Cardiac fibroblast (primary cell): ENCODE results near the gene DTD1.

Experiments used
- DNase-seq, 2 donors: peaks; one replicate each; pipeline versions ENCODE4 v3.0.0 to v3.0.0-alpha.2; 2010; ENCODE audit warnings: low read depth in 2 of 2
- H3K4me3 ChIP-seq, 2 donors: replicated peaks in 1 of 2; 1 replicate in 1 of 2; 2 replicates in 1 of 2; pipeline ENCODE4 v1.5.1; 2011; ENCODE audit warnings: low read depth in 2 of 2, low read length in 2 of 2, mild to moderate bottlenecking in 2 of 2, moderate library complexity in 1 of 2
- TF ChIP-seq, protein P1 (sequence below): IDR thresholded peaks from one replicate; pipeline ENCODE4 v1.5.1; 2011; ENCODE audit warnings: low read depth, mild to moderate bottlenecking, low read length, inconsistent platforms

Gene DTD1

DNA sequence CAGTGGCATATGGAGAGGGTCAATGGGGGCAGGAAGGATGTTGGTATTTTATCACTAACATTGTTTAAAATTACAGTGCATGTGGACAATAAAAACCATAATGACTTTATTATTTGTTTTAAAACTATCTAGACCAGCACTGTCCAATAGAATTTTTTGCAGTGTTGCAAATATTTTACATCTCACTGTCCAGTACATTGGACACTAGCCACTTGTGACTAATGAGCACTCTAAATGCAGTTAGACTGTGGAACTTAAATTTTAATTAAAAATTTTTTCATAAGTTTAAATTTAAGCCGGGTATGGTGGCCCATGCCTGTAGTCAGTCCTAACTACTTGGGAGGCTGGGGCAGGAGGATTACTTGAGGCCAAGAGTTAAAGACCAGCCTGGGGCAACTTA is 101.7 kb downstream of the DTD1 start:
- H3K4me3 ChIP-seq: no peak overlapping the region
- DNase-seq: no peak
- TF ChIP-seq, protein P1, sequence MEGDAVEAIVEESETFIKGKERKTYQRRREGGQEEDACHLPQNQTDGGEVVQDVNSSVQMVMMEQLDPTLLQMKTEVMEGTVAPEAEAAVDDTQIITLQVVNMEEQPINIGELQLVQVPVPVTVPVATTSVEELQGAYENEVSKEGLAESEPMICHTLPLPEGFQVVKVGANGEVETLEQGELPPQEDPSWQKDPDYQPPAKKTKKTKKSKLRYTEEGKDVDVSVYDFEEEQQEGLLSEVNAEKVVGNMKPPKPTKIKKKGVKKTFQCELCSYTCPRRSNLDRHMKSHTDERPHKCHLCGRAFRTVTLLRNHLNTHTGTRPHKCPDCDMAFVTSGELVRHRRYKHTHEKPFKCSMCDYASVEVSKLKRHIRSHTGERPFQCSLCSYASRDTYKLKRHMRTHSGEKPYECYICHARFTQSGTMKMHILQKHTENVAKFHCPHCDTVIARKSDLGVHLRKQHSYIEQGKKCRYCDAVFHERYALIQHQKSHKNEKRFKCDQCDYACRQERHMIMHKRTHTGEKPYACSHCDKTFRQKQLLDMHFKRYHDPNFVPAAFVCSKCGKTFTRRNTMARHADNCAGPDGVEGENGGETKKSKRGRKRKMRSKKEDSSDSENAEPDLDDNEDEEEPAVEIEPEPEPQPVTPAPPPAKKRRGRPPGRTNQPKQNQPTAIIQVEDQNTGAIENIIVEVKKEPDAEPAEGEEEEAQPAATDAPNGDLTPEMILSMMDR: no peak

DNA sequence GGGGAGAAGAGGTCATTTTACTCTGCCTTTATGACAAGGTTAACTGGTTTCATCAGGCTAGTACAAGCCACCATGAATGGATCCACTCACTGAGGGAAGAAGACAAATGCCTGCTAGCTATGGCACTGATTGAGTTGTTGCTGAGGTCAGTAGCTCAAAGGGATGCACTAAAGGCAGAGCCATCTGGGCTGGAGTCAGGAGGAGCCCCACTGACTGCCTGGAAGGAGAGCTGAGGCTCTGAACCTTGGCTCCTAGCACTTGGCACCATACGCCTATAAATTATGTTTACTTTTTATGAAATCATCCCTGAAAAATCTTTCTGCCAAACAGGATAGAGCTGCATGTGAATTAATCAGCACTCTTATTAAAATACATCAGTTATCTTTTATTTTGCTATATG is 104.6 kb downstream of the DTD1 start:
- H3K4me3 ChIP-seq: no peak overlapping the region
- TF ChIP-seq, protein P1: no peak
- DNase-seq: peak in 1 of 2 donors; percentile 8

DNA sequence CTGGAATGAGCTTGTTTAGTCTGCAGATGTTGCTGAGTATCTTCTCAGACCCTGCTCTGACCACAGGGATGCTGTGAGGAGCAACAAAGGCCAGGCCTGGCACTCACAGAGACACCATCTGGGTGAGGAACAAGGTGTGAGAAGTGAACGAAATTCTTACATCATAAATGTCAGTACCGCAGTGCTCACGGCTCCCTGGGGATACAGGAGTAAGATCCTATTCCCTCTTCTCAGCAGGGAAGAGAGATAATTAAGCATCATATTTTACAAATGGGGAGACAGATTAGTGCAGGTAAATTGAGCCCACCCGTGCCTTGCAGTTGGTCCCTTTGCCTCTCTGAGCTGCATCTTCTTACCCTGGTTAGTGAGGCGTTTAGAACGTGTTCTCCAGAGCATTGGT is 106.2 kb downstream of the DTD1 start:
- DNase-seq: no peak
- TF ChIP-seq, protein P1: no peak
- H3K4me3 ChIP-seq: no peak overlapping the region

DNA sequence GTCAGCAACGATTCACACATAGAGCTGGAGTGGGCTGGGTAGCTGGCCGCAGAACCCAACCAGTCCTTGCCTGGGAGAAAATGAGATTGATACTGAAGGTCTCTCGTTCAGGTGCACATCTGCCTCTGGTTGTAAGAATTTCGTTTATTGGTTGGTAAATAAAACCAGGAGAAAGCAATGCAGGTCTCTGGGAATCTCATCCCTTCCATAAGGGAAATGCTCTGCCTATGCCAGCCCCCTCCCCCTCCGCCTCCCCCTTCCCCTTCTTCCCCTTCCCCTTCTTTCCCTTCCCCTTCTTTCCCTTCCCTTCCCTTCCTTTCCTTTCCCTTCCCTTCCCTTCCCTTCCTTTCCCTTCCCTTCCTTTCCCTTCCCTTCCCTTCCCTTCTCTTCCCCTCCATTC is 107.3 kb downstream of the DTD1 start:
- TF ChIP-seq, protein P1: no peak
- no peak for DNase-seq

DNA sequence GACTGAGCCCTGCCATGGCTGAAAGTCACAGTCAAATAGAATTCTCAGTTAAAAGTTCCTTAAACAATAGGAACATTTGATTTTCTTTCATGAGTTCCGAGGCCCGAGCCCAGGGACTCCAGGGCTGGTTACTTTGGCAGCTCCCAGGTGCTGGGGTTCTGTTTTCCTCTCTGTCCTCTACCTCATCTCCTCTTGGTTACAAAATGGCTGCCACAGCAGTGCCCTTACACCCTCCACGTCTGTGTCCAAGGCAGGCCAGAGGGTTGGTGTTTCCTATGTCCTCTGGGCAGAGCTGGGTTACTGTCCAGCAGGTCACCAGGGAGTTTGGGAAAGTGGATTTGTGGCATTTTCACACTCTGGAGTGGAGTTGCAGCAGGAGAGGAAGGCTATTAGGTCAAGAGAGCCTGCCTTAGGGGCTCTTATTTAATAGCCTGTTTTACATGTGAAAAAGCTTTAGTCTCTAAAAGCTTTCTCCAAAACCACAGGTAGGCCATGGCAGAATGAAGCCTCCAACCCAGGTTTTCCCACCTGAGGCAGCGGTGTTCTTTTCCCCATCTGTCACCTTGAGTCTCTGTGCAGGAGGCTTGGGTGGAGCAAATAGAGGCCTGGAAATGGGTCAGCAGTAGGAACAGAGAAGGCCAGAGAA is 111.0 kb downstream of the DTD1 start:
- H3K4me3 ChIP-seq: no peak overlapping the region
- TF ChIP-seq, protein P1: no peak
- DNase-seq: no peak

More for the DNA sequence above, 107.3 kb downstream of the DTD1 start:
- H3K4me3 ChIP-seq: no peak overlapping the region

DNA sequence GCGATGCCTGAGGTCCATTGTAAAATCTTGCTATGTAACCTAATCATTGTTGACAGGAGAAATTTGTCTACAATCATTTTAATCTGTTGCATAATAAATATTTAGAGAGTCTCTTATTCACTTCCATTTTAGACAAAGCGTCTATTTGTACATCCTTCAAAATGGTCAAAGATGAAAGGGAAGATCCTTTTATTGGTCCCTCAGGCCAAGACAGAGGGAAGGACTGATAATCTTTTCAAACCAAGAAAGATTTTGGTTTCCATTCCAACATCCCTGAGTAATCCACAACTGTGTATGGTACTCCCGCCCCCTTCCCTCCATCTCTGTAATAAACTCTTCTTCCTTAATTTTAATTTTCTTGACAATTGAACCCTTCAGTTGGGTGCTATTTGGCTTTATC is 114.1 kb downstream of the DTD1 start:
- TF ChIP-seq, protein P1: no peak
- no peak for DNase-seq
- no peak overlapping the region for H3K4me3 ChIP-seq

DNA sequence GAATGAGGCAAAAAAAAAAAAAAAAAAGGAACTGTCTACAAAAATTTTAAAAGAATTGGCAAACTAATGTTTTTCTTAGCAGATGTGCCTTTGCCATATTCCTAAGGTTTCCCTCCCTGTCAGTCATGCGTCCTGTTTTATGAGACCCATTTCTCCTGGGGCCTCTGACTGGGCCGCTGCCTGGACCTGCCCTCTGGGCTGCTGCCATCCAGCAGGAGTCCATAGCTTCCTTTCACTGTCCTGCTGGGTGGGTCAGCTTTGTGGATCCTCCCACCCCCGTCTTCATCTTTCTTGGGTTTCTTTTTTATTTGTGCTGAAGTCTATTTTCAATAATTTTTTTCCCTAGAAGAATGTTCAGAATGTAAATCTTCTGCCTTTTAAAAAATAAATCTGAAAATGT is 114.9 kb downstream of the DTD1 start:
- DNase-seq: peak; percentile 23 to 45
- H3K4me3 ChIP-seq: no peak overlapping the region
- TF ChIP-seq, protein P1: no peak
